NOMO-1 treated with dmso at 0.1 percent for 144 hours (cell line): Measurements from ENCODE around the gene CACNG5.

Source experiments
- DNase-seq: peaks from one replicate; lab custom pipeline; 2025; ENCODE audit not compliant: unreplicated experiment; lab: John Stamatoyannopoulos, UW

Gene CACNG5

DNA sequence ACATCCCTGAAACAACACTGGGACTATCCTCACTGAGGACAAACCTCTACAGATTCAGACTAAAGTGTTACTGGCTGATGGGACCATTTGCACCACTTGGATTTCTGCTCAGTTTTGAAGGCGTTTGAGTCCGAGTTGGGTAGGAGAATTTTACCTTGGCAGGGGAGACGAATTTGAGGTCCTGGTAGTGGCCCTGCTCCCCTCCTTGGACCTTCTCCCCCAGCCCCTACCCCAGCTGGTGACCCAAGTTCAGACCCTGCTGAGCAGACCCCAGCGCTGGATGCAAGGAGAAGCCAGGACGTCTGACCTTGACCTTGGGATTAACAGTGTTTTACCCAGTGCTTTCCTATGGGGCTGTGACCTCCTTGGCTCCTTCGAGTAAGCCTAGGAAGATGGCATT lies 13.6 kb downstream of the CACNG5 start:
- no peak for DNase-seq

DNA sequence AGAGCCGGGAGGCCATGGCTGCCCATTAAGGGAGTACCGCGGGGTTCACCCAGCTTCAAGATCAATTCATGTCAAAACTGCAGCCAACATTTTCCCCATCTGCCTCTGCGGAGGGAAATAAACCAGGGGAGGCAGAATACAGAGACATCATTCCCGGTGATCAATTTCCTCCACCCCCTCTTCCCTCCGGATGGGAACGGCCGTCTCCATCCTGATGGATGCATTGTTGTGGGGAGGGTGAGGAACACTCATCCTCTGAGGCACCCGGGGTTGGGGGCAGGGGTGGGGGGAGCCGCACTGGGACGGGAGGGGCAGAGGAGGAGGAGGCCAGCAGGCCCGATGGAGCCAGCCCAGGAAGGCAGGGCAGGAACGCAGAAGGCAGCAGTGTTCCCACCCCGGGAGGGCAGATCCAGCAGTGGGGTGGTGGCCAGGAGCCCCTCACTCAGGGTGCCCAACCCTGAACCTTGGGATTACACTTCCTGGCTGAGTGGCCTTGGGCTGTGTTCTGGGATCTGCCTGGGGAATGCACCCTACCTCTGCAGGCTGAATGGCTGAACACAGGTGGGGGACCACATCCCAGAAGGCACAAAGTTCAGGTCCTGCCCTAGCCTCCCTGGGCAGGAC lies 14.2 kb downstream of the CACNG5 start:
- DNase-seq: no peak

DNA sequence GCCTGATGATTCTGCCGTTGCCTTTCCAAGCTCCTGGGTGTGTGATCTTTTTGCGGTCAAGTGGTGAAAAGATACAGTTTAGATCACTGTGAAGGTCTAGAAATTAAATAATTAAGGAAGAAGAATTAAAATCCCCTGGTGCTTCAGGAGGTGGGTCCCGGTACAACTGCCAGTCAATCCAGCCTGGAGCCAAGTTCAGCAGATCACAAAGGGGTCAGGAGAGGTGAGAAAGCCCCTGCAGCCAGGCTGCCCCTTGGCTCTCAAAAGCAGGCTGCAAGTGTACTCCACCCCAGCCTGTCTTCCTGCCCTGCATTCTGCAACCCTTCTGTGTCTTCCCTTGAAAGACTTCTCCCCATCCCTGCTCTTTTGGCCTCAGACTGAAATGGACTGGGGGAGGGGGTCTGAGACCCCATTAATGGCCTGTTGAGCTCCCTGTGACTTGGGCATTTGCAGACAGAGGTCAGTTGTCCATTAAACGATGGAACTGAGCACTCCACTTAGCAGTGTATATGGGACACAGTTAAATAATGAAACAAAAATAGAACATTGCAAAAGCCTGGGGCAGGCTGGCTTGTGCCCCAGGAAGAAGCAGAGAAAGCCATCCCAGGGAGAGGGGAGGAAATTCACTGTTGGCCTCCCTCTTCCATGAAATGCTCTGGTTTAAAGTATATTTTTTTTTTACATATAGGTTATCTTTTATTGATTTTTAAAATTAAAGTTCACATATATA lies 15.1 kb downstream of the CACNG5 start:
- no peak for DNase-seq

DNA sequence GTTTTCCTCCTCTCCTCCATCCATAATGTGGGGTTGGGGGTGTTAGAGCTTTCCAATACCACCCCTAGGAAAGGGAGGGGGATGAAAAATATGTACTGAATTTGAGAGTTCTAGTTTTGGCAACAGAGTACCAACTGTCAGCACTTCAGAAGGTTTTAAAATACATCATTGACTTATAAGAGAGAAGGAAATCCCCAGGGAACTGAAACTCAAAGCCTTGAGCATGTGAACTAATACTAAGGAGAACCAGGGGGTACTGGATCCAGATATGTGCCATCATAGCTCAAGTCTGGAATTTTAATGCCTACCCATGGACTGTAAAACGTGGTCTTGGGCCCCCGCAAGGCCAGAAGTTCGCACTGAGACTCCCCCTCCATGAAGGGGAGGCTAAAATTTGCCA lies 15.8 kb downstream of the CACNG5 start:
- DNase-seq: no peak

DNA sequence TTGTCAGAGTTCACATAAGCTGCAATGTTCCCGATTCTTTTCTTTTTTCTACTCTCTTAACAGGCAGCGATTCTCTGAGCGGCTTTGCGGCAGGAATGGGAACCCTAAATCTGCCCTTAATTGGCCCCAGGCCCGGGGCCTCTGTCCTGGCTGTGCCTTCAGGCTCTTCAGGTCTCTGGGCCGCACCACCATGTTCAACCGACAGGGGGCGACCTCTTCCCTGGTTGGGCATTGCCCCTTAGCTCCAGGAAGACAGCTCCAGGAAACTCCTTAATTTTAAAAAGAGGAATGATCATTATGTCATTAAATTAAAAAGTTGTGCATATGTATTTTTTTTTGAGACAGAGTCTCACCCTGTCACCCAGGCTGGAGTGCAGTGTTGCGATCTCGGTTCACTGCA lies 20.3 kb downstream of the CACNG5 start:
- no peak for DNase-seq

DNA sequence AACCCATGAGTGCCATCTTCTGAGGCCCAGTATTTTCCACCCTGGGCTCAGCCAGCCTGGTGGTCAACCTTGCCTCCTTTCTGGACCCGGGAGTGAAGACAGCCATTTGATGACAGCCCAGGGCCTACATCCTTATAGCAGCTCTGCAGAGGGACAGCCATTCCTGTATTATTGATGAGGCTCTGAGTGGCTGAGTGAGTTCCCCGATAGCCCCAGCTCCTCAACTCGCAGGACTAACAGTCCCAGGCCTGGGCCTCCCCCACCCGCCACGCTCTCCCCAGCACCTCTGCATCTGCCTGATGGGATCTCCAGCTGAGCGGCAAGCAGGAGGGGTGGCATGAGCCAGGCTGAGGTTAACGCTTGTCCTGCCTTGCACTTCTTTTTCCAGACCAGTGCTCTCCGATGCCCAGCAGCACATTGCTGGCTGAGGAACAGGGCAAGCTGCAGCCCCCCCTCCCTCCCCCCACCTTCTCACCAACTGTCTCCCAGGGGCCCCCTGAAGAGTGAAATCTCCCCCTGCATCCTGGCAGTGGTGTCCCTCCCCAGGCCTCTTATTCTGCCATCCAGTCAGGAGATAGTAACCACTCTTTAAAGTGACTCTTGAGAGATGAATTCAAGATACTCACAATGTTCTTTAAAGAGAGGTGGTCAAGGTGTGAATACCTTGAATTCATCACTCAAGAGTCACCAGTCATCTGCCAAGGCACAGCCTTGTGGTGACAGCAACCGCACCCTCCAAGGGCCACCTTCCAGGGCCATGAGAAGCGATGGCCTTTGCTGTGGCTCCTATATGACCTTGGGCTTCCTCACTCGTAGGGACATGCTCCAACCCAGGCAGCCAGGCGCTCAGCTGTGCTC lies 23.5 kb downstream of the CACNG5 start:
- DNase-seq: no peak

DNA sequence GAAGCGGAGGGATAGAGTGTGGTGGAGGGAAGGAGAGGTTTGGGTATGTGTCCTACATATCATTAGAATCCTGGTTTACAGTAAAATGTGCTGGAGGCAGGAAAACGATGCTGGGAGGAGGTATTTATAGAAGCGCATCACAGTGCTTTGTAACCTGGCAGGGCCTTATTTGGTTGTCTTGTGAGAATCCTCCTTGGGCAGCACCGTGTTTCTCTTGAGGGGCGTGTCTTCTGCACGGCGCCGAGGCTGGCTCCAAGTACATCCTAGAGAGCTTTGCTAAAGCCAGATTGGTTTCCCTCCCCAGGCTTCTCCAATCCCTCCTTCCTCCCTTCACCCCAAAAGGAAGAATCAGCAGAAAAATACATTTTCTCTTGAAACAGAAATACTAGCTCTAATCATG lies 24.4 kb downstream of the CACNG5 start:
- no peak for DNase-seq

DNA sequence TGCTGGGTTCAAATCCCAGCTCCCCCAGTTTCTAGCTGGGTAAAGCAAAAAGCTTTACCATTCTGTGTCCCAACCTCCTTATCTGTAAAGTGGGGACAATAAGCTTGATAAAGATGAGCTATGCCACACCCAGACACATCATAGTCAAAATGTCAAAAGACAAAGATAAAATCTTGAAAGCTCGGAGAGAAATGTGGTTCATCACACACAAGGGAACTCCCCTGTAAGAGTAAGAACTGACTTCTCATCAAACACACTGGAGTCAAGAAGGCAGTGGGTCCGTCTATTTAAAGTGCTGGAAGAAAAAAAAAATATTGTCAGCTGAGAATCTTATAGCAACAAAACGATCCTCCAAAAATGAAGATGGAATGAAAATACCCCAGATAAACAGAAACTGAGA lies 25.3 kb downstream of the CACNG5 start:
- no peak for DNase-seq

DNA sequence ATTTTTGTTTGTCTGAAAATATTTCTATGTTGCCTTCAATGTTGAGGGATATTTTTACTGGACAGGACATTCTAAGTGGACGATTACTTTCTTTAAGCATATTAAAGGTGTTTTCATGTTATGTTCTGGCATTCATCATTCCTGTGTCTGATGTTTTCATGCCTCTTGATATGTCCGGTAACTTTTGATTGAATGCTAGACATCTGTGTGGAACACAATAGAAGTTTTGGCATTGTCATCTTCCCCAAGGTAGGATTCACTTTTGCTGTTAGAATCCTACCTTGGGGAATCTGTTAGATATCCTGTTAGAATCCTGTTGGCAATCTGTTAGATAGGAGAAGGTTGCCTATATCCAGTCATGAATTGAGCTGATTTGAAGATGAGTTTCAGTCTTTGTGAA lies 28.9 kb downstream of the CACNG5 start:
- no peak for DNase-seq

DNA sequence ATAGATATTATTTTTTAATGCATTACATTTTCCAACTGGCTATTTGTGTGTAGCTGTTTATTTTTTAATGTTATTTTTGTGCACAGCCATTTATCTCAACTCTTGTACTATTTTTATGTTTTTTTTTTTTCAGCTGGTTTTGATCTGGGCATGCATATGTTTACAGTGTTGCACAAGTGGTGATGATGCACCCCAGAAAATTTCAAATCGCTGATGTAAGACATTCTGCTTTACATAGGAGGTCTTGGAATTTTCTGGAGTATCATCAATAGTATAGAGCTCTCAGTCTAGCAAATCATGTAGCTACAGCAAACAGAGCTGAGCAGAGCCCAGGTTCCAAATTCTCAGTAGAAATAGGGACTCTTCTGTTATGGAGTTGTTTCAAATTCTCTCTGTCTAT lies 30.2 kb downstream of the CACNG5 start:
- DNase-seq: no peak

DNA sequence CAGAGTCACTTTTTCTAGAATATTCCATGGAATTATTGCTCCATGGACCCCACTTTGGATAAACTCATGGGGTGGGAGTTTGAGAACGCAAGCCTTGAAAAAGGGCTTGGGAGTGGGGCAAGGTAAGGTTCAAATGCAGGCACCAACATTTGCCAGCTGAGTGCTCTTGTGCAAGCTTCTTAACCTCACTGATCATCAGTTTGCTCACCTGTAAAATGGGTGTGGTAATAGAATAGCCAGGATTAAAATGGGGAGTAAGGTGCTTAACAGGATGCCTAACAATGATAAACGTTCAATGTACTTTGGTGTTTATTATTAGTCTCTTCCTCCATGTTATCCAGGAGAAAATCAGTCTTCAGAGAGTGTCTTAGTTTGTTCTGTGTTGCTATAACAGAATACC lies 39.0 kb downstream of the CACNG5 start:
- DNase-seq: no peak

DNA sequence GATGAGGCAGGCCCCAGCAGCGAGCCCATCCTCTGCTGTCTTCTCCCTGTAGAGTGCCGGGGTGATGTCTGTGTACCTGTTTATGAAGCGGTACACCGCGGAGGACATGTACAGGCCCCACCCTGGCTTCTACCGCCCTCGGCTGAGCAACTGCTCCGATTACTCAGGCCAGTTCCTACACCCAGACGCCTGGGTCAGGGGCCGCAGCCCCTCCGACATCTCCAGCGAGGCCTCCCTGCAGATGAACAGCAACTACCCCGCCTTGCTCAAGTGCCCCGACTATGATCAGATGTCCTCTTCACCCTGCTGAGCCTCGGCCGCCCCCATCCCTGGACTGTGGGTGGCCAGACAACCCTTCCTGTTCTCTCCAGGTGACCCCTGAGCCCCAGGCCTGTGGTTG lies 50.0 kb downstream of the CACNG5 start:
- no peak for DNase-seq

DNA sequence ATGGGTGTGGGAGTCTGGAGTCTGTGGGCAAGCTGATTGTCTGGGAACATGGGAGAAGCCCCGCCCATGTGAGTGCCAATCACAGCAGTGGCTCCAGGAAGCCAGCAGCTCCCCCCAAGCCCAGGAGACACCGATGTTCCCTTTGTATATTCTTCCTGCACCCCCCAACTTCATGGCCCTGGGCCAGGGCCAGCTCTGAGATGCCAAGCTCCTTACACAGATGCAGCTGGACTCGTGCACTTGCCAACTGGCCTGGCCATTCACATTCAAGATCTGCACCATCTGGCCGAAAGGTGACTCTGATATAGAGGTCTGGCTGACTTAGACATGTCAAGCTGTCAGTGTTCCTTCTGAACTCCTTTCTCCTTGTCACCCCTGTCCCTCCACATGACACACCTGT lies 50.5 kb downstream of the CACNG5 start:
- DNase-seq: no peak

DNA sequence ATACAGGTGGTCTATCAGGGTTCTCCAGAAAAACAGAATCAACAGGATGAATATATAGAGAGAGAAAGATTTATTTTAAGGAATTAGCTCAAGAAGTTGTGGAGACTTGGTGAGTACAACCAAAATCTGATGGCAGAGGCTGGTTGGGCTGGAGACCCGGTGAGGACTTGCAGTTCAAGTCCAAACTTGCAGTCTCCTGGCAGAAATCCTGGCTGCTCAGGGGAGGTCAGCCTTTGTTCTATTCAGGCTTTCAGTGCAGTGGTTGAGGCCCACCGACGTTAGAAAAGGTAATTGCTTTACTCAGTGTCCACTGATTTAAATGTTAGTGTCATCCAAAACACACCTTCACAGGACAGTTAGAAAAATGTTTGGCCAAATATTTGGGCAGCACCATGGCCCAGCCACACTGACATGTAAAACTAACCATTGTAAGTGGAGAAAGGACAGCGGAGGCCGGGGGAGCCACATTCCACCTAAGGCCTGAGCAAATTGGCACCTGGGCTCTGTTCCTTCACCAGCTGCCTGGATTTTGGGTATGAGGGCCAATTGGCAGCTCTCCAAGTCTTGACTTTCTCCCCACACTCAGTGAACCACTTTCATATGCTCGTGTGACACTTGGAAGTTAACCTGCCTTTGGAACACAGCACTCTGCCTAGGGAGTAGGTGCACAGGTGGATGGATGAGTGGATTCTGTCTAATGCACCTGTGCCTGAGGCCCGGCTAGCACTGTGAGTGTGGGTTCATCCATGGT lies 54.7 kb downstream of the CACNG5 start:
- DNase-seq: no peak

DNA sequence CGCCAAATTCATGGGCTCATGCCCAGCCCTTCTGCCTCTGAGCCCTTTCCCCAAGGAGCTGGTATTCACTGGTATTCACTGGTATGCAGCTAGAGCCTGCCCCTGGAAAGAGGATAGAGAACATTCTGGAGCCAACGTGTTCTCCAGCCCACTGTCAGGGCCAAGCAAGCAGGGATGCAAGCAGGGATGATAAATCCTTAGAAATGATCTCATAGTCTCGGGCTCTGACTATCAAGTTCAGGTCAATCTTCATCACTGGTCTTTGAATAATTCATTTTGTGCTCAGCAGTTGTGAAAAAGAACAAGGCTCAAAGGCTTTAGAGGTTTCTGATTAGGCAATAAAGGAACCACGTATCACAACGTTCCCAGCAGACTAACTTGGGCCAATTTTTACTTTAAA lies 57.3 kb downstream of the CACNG5 start:
- DNase-seq: no peak

DNA sequence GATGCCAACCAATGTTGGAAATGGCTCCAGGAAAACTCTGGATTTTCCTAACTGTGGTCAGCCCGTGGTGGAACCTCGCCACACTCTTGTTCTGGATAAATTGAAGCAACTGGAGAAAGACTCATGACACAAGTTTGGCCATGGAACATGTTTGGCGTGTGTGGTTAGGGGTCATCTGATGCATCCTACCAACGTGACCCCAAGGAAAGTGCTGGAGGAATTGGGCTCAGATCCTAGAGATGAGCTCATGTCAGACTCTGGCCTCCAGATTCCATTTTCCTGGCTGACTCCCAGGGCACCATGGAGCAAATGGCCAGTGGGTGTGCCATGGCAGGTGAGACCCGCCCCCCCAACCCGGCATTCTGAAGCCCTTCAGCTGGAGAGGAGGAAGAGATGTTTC lies 58.5 kb downstream of the CACNG5 start:
- no peak for DNase-seq

DNA sequence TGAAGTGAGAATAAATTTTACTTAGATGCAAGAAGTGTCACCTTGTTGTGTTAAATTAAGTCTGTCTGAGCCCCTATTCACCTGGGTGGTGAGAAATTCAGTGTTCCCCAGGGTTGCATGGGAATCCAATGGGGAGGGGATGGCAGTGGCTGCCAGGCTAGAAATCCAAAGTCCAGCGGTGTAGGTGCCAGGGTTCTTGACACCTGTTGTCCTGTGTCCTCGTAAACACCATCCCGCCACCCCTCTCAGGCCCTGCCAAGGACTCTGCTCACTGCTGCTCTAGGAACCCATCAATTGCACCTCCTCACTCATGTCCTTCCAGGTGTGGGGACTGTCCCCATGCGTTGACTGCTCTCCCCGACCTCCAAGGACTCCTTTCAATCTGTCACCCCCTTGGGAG lies 58.9 kb downstream of the CACNG5 start:
- no peak for DNase-seq

DNA sequence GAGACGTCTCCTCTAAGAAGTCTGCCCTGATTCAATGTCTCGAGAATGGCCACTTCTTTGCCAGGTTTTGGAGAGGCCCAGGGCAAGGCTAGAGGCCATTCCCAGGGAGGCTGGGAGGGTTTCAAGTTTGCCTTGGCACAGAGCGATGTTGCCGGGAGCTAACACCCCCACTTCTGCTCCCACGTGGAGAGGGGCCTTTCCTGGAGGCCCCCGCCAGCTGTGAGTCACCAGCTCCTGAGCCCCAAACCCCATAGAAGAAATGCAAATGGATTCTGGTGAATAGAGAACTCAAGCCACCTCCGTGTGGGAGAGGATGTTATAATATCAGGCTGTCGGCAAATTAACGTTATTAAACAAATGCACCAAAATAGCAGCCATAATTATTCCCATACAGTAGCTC lies 62.2 kb downstream of the CACNG5 start:
- DNase-seq: no peak

DNA sequence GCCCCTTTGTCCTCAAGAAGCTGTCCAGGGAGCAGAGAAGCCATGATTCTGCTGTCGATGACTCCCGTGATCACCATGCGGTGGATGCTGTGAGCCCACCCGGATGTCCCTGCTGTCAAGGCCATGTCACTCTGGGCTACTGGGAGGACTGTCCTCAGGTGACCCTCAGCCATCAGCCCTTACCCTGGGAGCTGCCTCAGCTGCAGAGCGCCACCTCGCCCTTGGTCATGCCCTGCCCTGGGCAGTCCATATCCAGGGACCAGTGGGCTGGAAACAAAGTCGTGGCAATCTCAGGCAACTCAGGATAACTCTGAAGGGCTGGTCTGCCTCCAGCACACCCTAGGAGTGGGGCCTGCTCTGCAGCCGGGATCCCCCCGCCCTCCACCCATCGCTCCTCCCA lies 63.6 kb downstream of the CACNG5 start:
- DNase-seq: no peak

DNA sequence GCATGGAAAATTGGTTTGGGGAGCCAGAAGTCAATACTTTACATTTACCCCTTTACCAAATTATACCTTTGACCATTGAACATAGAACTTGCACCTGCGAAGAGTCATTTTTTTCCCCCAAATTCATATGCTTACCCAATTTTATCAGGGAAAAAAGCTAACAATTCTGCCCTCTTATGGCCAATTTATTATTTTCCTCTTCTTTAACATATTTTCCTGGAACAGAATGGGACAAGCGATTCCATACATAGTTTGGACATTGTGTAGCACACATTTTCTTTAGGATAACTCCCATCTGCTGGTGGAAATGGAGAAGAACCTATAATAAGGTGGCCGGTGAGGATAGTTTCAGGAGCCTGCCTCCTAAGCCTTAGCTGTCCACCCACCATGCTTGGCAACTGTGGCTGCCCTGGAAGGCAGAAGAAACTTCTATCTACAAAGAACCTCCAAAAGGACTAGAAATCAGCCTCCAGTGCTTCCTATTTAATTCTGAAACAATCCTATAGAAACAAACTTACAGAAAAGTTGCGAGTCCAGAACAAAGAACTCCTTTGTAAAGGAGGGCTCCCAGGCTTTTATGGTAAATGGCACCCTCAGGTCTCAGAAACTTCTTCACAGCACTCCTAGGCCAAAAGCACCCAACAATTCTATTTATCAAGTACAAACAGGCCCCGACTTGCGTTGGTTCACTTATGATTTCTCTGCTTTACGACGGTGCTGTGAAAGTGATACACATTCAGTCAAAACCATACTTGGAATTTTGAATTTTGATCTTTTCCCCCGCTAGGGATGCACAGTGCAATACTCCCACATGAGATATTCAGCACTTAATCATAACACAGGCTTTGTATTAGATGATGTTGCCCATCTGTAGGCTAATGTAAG lies 65.5 kb downstream of the CACNG5 start:
- DNase-seq: no peak
